Osteoblast (primary cell): Measurements from ENCODE around the gene FBXO22. TPM values are rescaled to one million over a fixed set of nuclear protein-coding genes. Genes with fewer than 3 reads are reported as not detected.

ENCODE experiments used
- DNase-seq: peaks from one replicate; pipeline ENCODE4 v3.0.0; 2011; ENCODE audit warnings: low spot score, mixed read lengths; ENCODE audit not compliant: insufficient read length; ENCODE audit errors: missing footprints
- H2AFZ ChIP-seq: 2 replicates; pipeline ENCODE4 v1.6.0; 2011; ENCODE audit warnings: mild to moderate bottlenecking, low read length
- H3K27ac ChIP-seq: 2 replicates; pipeline ENCODE4 v1.5.1; 2011; ENCODE audit warnings: mild to moderate bottlenecking, low read depth, low read length, moderate library complexity
- H3K27me3 ChIP-seq: 2 replicates; pipeline ENCODE4 v1.6.0; 2012; ENCODE audit warnings: mild to moderate bottlenecking, control low read depth, inconsistent platforms, low read length, moderate library complexity; ENCODE audit not compliant: insufficient read depth
- H3K36me3 ChIP-seq: 2 replicates; pipeline ENCODE4 v1.5.1; 2011; ENCODE audit warnings: mild to moderate bottlenecking, low read length, control low read depth, moderate library complexity; ENCODE audit not compliant: insufficient read depth
- H3K4me1 ChIP-seq: 2 replicates; pipeline ENCODE4 v1.5.1; 2011; ENCODE audit warnings: mild to moderate bottlenecking, low read length, control low read depth, moderate library complexity; ENCODE audit not compliant: insufficient read depth
- H3K4me2 ChIP-seq: 2 replicates; pipeline ENCODE4 v1.6.0; 2011; ENCODE audit warnings: mild to moderate bottlenecking, low read length; ENCODE audit not compliant: insufficient read depth
- H3K4me3 ChIP-seq: fragments of 200-600 bp; sonication (generic); 3 replicates; pipeline ENCODE4 v1.5.1; 2012; ENCODE audit warnings: mild to moderate bottlenecking, low read length, inconsistent platforms; ENCODE audit not compliant: insufficient read depth
- H3K79me2 ChIP-seq: 2 replicates; pipeline ENCODE4 v1.6.0; 2012; ENCODE audit warnings: mild to moderate bottlenecking, low read length, control low read depth, inconsistent platforms; ENCODE audit not compliant: insufficient read depth
- H3K9me3 ChIP-seq: 2 replicates; pipeline ENCODE4 v1.5.1; 2011; ENCODE audit warnings: low read depth, low read length, control low read depth
- H4K20me1 ChIP-seq: 2 replicates; pipeline ENCODE4 v1.6.0; 2012; ENCODE audit warnings: mild to moderate bottlenecking, low read length, control low read depth; ENCODE audit not compliant: insufficient read depth
- CTCF ChIP-seq: IDR thresholded peaks from 2 replicates; pipeline ENCODE4 v1.5.1; 2011; ENCODE audit warnings: mild to moderate bottlenecking, low read depth, low read length, moderate library complexity; ENCODE audit errors: extremely low read depth
- total RNA-seq: library from RNA; depleted of rRNA; stranded (reverse); fragments of >200 nt; gene quantifications from 2 replicates; pipeline ENCODE4 v1.2.3, GENCODE V29; 2012

The FBXO22 gene
- 27.1 and 27.4 TPM in 2 replicates for total RNA-seq

- H3K4me1 ChIP-seq = peaks cover 5% of the 10 kb centered on the region
- TF ChIP-seq CTCF = no peak
- peaks cover 18% of the 10 kb centered on the region for H3K36me3 ChIP-seq
- H4K20me1 ChIP-seq = peaks cover 7% of the 10 kb centered on the region
- peak; percentile 92 for DNase-seq
- no peaks in the 10 kb centered on the region for H3K9me3 ChIP-seq
- H3K79me2 ChIP-seq = peaks cover 45% of the 10 kb centered on the region
- peak within 1 kb of the TSS; percentile 83 for H3K4me3 ChIP-seq
- H3K4me2 ChIP-seq = peak within 1 kb of the TSS; percentile 83
- H2AFZ ChIP-seq = peak within 1 kb of the TSS; percentile 88
- peak within 1 kb of the TSS; percentile 58 for H3K27ac ChIP-seq
- H3K27me3 ChIP-seq = no peaks in the 10 kb centered on the region
Observed at GRCh38 chr15:75903331-75904239, at the start of gene FBXO22. Gene FBXO22 (plus strand): TSS chr15:75903878. CDS start chr15:75903964, 86 bp downstream.

GRCh38 chr15:75857886-75858285 is 45.8 kb upstream of the FBXO22 start:
- Histone ChIP-seq H3K4me3 (no peak overlapping the region), H3K79me2 (peaks cover 66% of the 10 kb centered on the region), H3K4me1 (no peaks in the 10 kb centered on the region), H4K20me1 (peaks cover 14% of the 10 kb centered on the region), H2AFZ (no peak overlapping the region), H3K4me2 (no peak overlapping the region), H3K27ac (no peak overlapping the region), H3K27me3 (no peaks in the 10 kb centered on the region), H3K9me3 (no peaks in the 10 kb centered on the region), H3K36me3 (peaks cover 6% of the 10 kb centered on the region)
- no peak for DNase-seq
- TF ChIP-seq CTCF = no peak

GRCh38 chr15:75861750-75862402 is 41.8 kb upstream of the FBXO22 start:
- H3K4me3 ChIP-seq = no peak overlapping the region
- no peaks in the 10 kb centered on the region for H3K27me3 ChIP-seq
- H2AFZ ChIP-seq = no peak overlapping the region
- no peak overlapping the region for H3K27ac ChIP-seq
- no peaks in the 10 kb centered on the region for H3K9me3 ChIP-seq
- H4K20me1 ChIP-seq = peaks cover 5% of the 10 kb centered on the region
- TF ChIP-seq CTCF = no peak
- H3K4me1 ChIP-seq = no peaks in the 10 kb centered on the region
- no peak overlapping the region for H3K4me2 ChIP-seq
- DNase-seq = no peak
- H3K36me3 ChIP-seq = peaks cover 7% of the 10 kb centered on the region
- peaks cover 72% of the 10 kb centered on the region for H3K79me2 ChIP-seq

GRCh38 chr15:75862796-75863195 is 40.9 kb upstream of the FBXO22 start:
- no peak for TF ChIP-seq CTCF
- H3K9me3 ChIP-seq = no peaks in the 10 kb centered on the region
- no peak overlapping the region for H3K4me2 ChIP-seq
- DNase-seq = no peak
- peaks cover 7% of the 10 kb centered on the region for H3K36me3 ChIP-seq
- H3K79me2 ChIP-seq = peaks cover 79% of the 10 kb centered on the region
- no peak overlapping the region for H2AFZ ChIP-seq
- no peak overlapping the region for H3K4me3 ChIP-seq
- no peaks in the 10 kb centered on the region for H3K27me3 ChIP-seq
- H4K20me1 ChIP-seq = peaks cover 5% of the 10 kb centered on the region
- H3K27ac ChIP-seq = no peak overlapping the region
- H3K4me1 ChIP-seq = no peaks in the 10 kb centered on the region
